Astrocyte of the cerebellum (primary cell): ENCODE data around the gene PLOD2.

Source experiments
- DNase-seq: peaks from one replicate; pipeline ENCODE4 v3.0.0-alpha.2; 2011; ENCODE audit warnings: low read depth
- H3K4me3 ChIP-seq: 2 replicates; pipeline ENCODE4 v1.5.1; 2011; ENCODE audit warnings: mild to moderate bottlenecking, low read depth, low read length, moderate library complexity
- in situ Hi-C: cut with HindIII; loops from 2 replicates; pipeline ENCODE4 v1.10.0; 2017; ENCODE audit warnings: low sequenced_read_pairs
- TF ChIP-seq, protein P1 (sequence below): IDR thresholded peaks from 2 replicates; pipeline ENCODE4 v1.5.1; 2012; ENCODE audit warnings: low read length, low read depth, moderate library complexity, mild to moderate bottlenecking; ENCODE audit errors: missing control alignments

Gene PLOD2

DNA sequence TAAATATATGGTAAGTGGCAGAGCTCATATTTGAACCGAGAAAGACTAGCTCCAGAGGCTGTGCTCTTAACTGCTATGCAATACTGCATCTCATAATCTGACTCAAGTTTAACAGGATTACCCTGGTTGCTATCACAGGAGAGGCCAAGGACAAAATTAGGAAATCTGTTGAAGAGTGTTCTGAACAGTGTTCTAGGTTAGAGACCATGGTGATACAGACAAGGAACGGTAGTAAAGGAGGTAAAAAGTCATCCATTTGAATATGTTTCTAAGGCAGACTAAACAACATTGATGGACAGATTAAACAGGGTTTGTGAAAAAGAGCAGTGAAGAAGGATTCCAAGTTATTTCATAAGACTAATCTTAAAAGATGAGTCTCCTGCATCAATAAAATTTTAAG is 22.1 kb downstream of the PLOD2 start:
- in situ Hi-C loops = no loop called here
- DNase-seq = no peak
- TF ChIP-seq, protein P1, sequence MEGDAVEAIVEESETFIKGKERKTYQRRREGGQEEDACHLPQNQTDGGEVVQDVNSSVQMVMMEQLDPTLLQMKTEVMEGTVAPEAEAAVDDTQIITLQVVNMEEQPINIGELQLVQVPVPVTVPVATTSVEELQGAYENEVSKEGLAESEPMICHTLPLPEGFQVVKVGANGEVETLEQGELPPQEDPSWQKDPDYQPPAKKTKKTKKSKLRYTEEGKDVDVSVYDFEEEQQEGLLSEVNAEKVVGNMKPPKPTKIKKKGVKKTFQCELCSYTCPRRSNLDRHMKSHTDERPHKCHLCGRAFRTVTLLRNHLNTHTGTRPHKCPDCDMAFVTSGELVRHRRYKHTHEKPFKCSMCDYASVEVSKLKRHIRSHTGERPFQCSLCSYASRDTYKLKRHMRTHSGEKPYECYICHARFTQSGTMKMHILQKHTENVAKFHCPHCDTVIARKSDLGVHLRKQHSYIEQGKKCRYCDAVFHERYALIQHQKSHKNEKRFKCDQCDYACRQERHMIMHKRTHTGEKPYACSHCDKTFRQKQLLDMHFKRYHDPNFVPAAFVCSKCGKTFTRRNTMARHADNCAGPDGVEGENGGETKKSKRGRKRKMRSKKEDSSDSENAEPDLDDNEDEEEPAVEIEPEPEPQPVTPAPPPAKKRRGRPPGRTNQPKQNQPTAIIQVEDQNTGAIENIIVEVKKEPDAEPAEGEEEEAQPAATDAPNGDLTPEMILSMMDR = no peak
- H3K4me3 ChIP-seq = no peak overlapping the region

DNA sequence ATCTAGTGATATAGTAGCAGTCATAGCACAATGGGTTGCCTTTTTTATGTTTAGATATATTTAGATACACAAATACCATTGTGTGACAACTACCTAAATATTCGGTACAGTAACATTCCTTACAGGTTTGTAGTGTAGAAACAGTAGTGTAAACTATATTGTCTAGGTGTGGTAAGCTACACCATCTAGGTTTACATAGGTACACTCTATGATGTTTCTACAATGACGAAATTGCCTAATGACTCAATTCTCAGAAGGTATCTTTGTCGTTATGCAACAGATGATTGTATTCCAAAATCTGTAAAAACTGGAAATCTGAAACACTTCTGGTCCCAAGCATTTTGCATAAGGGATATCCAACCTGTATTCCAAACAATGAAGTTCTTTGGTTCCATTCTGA is 24.3 kb downstream of the PLOD2 start:
- no peak for DNase-seq
- H3K4me3 ChIP-seq = no peak overlapping the region
- in situ Hi-C loops = no loop called here
- TF ChIP-seq, protein P1 = no peak

DNA sequence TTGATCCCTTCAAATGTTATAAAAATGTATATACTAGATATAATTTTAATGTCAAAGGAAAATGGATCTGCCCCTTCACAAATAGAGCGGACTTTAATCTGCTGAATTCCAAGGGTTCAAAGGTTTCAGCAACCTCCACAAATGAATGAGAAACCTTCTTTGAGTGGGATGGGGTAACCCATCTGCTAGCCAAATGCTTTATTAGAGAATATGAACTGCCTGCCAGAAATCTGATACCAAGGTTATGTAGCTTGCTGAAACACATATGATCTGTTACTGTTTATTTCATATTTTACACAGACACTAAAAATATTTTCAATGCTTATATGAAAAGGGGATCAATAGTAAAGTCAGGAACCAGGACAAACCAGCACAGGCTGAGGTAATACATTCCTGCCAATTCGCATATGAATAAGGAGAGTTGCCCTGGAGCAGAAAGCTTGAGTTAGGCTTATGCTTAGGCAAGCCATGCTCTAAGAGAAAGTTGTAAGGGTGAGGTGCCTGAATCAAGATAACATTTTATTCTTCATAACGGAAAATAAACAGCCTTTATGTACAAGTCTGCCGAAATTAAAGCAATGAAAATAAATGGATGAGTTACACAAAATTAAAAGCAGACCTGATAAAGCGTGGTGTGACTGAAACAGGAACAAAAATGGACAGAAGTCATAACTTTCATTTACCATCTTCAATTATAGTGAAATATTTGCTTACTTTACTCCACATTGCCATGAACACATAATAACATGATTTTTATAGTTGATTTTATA is 26.5 kb downstream of the PLOD2 start:
- TF ChIP-seq, protein P1 = no peak
- H3K4me3 ChIP-seq = no peak overlapping the region
- in situ Hi-C loops = no loop called here
- DNase-seq = no peak

DNA sequence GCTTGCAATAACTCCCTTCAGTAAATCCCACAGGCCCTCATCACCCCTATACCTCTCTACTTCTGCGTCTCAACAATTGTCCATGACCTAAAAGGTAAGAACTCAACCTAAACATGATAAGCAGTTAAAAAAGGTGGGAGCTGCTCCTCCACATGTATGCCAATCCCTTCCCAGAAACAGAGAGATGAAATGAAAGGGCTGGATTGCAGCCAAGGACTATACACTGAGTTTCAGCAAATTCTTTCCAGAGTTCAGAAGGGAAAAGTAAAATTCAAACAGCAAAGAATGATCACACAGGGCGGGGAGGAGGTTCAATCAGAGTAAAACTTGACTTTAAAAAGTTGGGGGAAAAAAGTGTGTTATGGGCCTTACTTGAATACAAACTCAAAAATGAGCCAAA is 27.5 kb downstream of the PLOD2 start:
- H3K4me3 ChIP-seq = no peak overlapping the region
- no peak for DNase-seq
- in situ Hi-C loops = no loop called here
- TF ChIP-seq, protein P1 = no peak

DNA sequence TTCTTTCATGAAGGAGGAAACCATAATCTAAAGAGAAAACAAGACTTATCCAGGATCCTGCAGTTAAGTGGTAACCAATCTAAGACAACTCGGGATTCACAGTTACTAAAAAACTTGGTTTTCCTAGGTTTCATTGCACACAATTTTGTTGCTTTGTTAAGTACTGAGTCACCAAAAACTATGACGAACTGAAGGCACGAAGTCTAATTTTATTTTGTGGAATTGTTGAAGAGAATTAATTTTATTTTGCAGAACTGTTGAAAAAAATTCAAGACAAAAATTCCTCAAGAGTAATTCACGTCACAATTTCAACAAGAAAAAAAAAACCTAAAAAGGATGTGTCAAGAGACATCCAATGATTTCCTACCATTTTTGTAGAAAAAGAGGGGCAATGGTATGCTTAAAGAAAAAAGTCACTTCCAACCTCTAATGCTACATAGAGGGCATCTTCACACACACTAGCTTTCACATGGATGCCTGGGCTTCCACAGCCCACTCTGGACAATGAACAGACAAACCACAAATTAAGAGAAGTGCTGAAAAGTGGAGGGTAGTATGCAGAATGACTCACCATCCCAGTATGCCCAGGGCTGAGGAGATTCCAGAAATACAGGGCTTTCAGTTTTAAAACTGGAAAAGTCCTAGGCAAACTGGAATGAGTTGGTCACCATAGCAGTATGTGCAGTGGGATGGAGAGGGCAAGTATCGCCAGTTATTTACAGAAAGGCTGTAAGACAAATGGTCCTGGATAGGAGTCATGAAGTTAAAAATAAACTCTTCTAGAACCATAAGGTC is 29.2 kb downstream of the PLOD2 start:
- no peak overlapping the region for H3K4me3 ChIP-seq
- DNase-seq = peak; percentile 65
- in situ Hi-C loops = no loop called here

DNA sequence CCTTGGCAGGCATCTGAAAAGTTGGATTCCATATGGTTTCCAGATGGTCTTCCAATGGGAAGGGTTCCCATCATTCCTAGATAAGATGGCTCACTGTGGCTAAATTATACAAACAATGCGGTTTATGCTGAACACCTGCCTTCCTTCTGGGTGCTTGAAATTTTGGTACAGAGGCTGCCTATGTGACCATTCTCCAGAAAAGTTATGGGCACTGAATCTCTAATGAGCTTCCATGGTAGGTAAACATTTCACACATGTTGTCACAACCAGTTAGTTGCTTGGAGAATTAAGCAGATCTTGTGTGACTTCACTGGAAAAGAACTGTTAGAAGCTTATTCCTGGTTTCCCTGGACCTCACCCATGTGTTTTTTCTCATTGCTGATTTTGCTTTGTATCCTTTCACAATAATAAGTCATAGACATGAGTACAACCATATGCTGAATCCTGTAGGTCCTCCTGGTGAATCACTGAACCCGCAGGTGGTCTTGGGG is 30.1 kb downstream of the PLOD2 start:
- in situ Hi-C loops = no loop called here
- H3K4me3 ChIP-seq = no peak overlapping the region
- DNase-seq = no peak
- TF ChIP-seq, protein P1 = no peak

More for the DNA sequence above, 29.2 kb downstream of the PLOD2 start:
- TF ChIP-seq, protein P1 = no peak
